ENCODE data around the gene EP400.

EP400 gene

GRCh38 chr12:131949431-131950181 is at the start of gene EP400:
Gene EP400, plus strand, starts transcription at chr12:131949942. Its CDS starts 10,678 bp downstream, at chr12:131960620.
- peak; percentile 93 for DNase-seq (ENCODE audit: low read depth, low spot score)
- peak; percentile 21 for TF ChIP-seq CTCF (IDR thresholded peaks at IDR 0.05; ENCODE audit: low read depth, low read length)
- in situ Hi-C loops (cut with HindIII; ENCODE audit: low sequenced_read_pairs) = no loop called here
- peak within 1 kb of the TSS; percentile 90 for H3K4me3 ChIP-seq (ENCODE audit: low read depth, low read length)

GRCh38 chr12:131900397-131900796 is 49.3 kb upstream of the EP400 start:
- in situ Hi-C loops (cut with HindIII; ENCODE audit: low sequenced_read_pairs) = no loop called here
- no peak for DNase-seq (ENCODE audit: low read depth, low spot score)
- TF ChIP-seq CTCF (IDR thresholded peaks at IDR 0.05; ENCODE audit: low read depth, low read length) = no peak
- no peak overlapping the region for H3K4me3 ChIP-seq (ENCODE audit: low read depth, low read length)

- TF ChIP-seq CTCF (IDR thresholded peaks at IDR 0.05; ENCODE audit: low read depth, low read length) = no peak
- DNase-seq (ENCODE audit: low read depth, low spot score) = no peak
- in situ Hi-C loops (cut with HindIII; ENCODE audit: low sequenced_read_pairs) = no loop called here
- H3K4me3 ChIP-seq (ENCODE audit: low read depth, low read length) = no peak overlapping the region
Observed at GRCh38 chr12:131901431-131902331, 48.1 kb upstream of the EP400 start.

- in situ Hi-C loops (cut with HindIII; ENCODE audit: low sequenced_read_pairs) = no loop called here
- no peak for TF ChIP-seq CTCF (IDR thresholded peaks at IDR 0.05; ENCODE audit: low read depth, low read length)
Observed at GRCh38 chr12:131902332-131903241, 47.2 kb upstream of the EP400 start.

GRCh38 chr12:131903270-131904255 is 46.2 kb upstream of the EP400 start:
- no peak for TF ChIP-seq CTCF (IDR thresholded peaks at IDR 0.05; ENCODE audit: low read depth, low read length)
- no peak overlapping the region for H3K4me3 ChIP-seq (ENCODE audit: low read depth, low read length)
- in situ Hi-C loops (cut with HindIII; ENCODE audit: low sequenced_read_pairs) = no loop called here
- no peak for DNase-seq (ENCODE audit: low read depth, low spot score)

More at GRCh38 chr12:131902332-131903241, 47.2 kb upstream of the EP400 start:
- DNase-seq (ENCODE audit: low read depth, low spot score) = no peak
- H3K4me3 ChIP-seq (ENCODE audit: low read depth, low read length) = no peak overlapping the region
